ENCODE data around the gene SPATA6. TPM values are rescaled to one million over a fixed set of nuclear protein-coding genes. Genes with fewer than 3 reads are reported as not detected.
"Not testable (repeated sequence)": the region's sequence is repeated elsewhere in the genome, so short reads cannot be mapped to it uniquely, and the experiment has no call there.

Gene SPATA6
- polyA plus RNA-seq, 2 of the 4 experiments (the other 2 are of a cell fraction) = 2.3 to 3.5 TPM

DNA sequence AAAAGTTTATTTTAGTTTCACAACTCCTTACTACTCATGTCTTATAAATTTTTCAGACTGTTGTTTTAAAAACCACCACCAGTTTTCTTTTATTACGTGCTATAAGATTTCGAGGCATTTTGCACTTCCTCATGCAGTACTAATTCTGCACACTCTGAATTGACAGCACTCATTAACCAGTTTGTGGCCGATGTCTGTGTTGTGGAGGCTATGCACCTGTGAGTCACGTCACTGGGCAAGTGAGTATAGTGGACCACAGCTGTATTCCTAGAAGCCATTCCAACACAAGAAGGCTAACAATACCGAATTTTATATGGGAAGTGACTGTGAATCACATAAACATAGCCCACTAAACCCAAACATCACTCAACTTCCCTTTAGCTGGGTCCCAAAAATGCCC lies 21.0 kb upstream of the SPATA6 start:
- no peak for FAIRE-seq
- no peaks in the 10 kb centered on the region for H3K9me3 ChIP-seq
- no peak for ATAC-seq
- CTCF ChIA-PET = no interaction called here
- no peak overlapping the region for H3K4me2 ChIP-seq
- H3K4me1 ChIP-seq = no peaks in the 10 kb centered on the region
- H3K27ac ChIP-seq = no peak overlapping the region
- WGBS (ENCODE audit: missing lambda C conversion rate) = 33% methylated on average over 5 of the region's 5 CpGs
- POLR2A ChIA-PET = no interaction called here
- DNase-seq (ENCODE audit: low read depth in 1 of 2, low spot score in 1 of 2) = no peak
- TF ChIP-seq, protein P1, sequence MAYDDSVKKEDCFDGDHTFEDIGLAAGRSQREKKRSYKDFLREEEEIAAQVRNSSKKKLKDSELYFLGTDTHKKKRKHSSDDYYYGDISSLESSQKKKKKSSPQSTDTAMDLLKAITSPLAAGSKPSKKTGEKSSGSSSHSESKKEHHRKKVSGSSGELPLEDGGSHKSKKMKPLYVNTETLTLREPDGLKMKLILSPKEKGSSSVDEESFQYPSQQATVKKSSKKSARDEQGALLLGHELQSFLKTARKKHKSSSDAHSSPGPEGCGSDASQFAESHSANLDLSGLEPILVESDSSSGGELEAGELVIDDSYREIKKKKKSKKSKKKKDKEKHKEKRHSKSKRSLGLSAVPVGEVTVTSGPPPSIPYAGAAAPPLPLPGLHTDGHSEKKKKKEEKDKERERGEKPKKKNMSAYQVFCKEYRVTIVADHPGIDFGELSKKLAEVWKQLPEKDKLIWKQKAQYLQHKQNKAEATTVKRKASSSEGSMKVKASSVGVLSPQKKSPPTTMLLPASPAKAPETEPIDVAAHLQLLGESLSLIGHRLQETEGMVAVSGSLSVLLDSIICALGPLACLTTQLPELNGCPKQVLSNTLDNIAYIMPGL (CRISPR knock-in tag; IDR thresholded peaks at IDR 0.05; ENCODE audit: borderline replicate concordance) = no peak
- TF ChIP-seq, protein P2, sequence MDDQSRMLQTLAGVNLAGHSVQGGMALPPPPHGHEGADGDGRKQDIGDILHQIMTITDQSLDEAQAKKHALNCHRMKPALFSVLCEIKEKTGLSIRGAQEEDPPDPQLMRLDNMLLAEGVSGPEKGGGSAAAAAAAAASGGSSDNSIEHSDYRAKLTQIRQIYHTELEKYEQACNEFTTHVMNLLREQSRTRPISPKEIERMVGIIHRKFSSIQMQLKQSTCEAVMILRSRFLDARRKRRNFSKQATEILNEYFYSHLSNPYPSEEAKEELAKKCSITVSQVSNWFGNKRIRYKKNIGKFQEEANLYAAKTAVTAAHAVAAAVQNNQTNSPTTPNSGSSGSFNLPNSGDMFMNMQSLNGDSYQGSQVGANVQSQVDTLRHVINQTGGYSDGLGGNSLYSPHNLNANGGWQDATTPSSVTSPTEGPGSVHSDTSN (IDR thresholded peaks at IDR 0.05) = no peak
- TF ChIP-seq HOXA7 (CRISPR knock-in tag; IDR thresholded peaks at IDR 0.05) = no peak
- TF ChIP-seq TP53 (CRISPR knock-in tag; IDR thresholded peaks at IDR 0.05) = no peak
- no peak for TF ChIP-seq HOXB13 (CRISPR knock-in tag; IDR thresholded peaks at IDR 0.05; ENCODE audit: low read depth)
- TF ChIP-seq CBX2 (IDR thresholded peaks at IDR 0.05; ENCODE audit: borderline replicate concordance, low read depth) = no peak
- TF ChIP-seq NPAS2 (CRISPR knock-in tag; IDR thresholded peaks at IDR 0.05; ENCODE audit: borderline replicate concordance) = no peak
- TF ChIP-seq MAFK (IDR thresholded peaks at IDR 0.05; ENCODE audit: partially characterized antibody) = no peak
- TF ChIP-seq HEYL (CRISPR knock-in tag; IDR thresholded peaks at IDR 0.05) = no peak
- H3K4me3 ChIP-seq = no peak overlapping the region

DNA sequence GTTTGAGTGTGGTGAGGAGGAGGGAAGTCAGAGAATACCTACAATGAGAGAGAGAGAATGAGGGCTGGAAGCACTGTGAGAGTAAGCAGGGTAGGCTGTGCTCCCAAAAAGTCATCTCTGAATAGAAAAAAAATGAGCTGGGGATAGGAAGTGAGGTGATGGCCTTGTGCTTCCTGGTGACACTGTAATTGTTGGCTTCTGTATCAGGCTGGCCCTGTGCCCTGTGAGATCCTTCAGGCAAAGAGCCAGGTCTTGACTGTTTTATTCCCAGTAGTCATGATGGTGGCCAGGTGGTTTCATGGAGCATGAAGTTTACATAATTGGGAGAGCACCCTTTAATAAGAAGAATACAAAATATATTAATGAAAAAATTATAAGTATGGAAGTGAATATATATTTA lies 20.4 kb upstream of the SPATA6 start:
- ATAC-seq = no peak
- ChIA-PET CTCF (no interaction called here), POLR2A (no interaction called here)
- TF ChIP-seq, protein P3, sequence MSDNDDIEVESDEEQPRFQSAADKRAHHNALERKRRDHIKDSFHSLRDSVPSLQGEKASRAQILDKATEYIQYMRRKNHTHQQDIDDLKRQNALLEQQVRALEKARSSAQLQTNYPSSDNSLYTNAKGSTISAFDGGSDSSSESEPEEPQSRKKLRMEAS (IDR thresholded peaks at IDR 0.05) = no peak
- TF ChIP-seq RCOR1 (IDR thresholded peaks at IDR 0.05; ENCODE audit: low read depth, low read length) = no peak
- TF ChIP-seq HOXB13 (CRISPR knock-in tag; IDR thresholded peaks at IDR 0.05; ENCODE audit: low read depth) = no peak
- no peak for TF ChIP-seq RARB (CRISPR knock-in tag; IDR thresholded peaks at IDR 0.05)
- no peak for TF ChIP-seq KDM5A (IDR thresholded peaks at IDR 0.05)
- no peak overlapping the region for H3K4me2 ChIP-seq
- DNase-seq (ENCODE audit: low read depth in 1 of 2, low spot score in 1 of 2) = no peak
- H3K4me3 ChIP-seq = no peak overlapping the region
- no peaks in the 10 kb centered on the region for H3K9me3 ChIP-seq
- no peak for FAIRE-seq
- no peaks in the 10 kb centered on the region for H3K4me1 ChIP-seq
- H3K27ac ChIP-seq = no peak overlapping the region

DNA sequence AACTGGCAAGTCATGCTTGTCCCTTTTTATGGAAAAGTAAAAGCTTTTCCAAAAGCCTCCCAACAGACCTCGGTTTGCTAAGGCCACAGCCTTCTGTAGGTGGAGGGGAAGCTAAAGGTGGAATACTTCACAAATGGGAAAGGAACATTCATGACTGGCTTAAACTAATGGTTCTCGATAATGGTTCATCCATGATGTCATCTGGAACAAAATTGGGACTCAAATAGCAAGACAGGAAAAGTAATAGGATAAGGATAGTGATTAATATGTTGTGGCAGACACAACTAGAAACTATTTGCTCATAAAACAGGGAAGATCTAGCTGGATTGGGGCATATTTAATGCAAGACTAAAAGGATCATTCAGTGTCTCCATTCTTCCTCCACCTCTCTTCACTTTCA lies 16.7 kb upstream of the SPATA6 start:
- 12% methylated on average over 2 of the region's 2 CpGs for WGBS (ENCODE audit: missing lambda C conversion rate)
- Histone ChIP-seq H3K4me3 (no peak overlapping the region), H3K4me1 (no peaks in the 10 kb centered on the region), H3K9me3 (no peaks in the 10 kb centered on the region), H3K27ac (no peak overlapping the region), H3K4me2 (no peak overlapping the region)
- no peak for ATAC-seq
- no peak for TF ChIP-seq HOXB5 (CRISPR knock-in tag; IDR thresholded peaks at IDR 0.05)
- TF ChIP-seq, protein P3 (IDR thresholded peaks at IDR 0.05) = no peak
- TF ChIP-seq JUN (IDR thresholded peaks at IDR 0.05) = no peak
- TF ChIP-seq NPAS2 (CRISPR knock-in tag; IDR thresholded peaks at IDR 0.05; ENCODE audit: borderline replicate concordance) = no peak
- no peak for DNase-seq (ENCODE audit: low read depth in 1 of 2, low spot score in 1 of 2)
- FAIRE-seq = no peak
- POLR2A ChIA-PET = no interaction called here
- CTCF ChIA-PET = interaction anchor here (3.5 kb wide), 1 partner anchor 9 kb away, joined by 9 read pairs; no protein-coding TSS in a partner anchor

DNA sequence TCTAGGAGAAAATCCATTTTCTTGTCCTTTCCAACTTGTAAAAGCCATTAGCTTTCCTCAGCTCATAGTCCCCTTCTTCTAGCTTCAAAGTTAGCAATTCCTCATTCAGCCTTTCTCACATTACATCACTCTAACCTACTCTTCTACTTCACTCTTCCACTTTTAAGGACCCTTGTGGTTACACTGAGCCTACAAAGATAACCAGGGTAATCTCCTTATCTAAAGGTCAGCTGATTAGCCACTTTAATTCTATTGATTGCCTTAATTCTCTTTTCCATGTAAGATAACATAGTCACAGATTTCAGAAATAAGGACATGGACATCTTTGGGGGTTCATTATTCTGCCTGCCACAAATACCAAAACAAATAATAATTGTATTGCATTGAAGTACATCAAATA lies 8.5 kb upstream of the SPATA6 start:
- CTCF ChIA-PET = no interaction called here
- no peak overlapping the region for H3K4me2 ChIP-seq
- POLR2A ChIA-PET = no interaction called here
- no peak for DNase-seq (ENCODE audit: low read depth in 1 of 2, low spot score in 1 of 2)
- no peak for ATAC-seq
- no peaks in the 10 kb centered on the region; the same call in 2 of the 3 replicates for H3K9me3 ChIP-seq
- no peak overlapping the region for H3K4me3 ChIP-seq
- no peak for FAIRE-seq
- no peak for TF ChIP-seq MAZ (IDR thresholded peaks at IDR 0.05; ENCODE audit: borderline replicate concordance, low read depth, low read length)
- no peak for TF ChIP-seq CEBPB (IDR thresholded peaks at IDR 0.05)
- TF ChIP-seq, protein P2 (IDR thresholded peaks at IDR 0.05) = no peak
- TF ChIP-seq ZC3H11A (IDR thresholded peaks at IDR 0.05) = no peak
- no peak for TF ChIP-seq SREBF2 (IDR thresholded peaks at IDR 0.05)
- TF ChIP-seq JUN (IDR thresholded peaks at IDR 0.05) = no peak
- TF ChIP-seq NFE2L2 (conservative IDR thresholded peaks at IDR 0.05; ENCODE audit: low read length) = no peak
- no peaks in the 10 kb centered on the region for H3K4me1 ChIP-seq
- H3K27ac ChIP-seq = no peak overlapping the region

DNA sequence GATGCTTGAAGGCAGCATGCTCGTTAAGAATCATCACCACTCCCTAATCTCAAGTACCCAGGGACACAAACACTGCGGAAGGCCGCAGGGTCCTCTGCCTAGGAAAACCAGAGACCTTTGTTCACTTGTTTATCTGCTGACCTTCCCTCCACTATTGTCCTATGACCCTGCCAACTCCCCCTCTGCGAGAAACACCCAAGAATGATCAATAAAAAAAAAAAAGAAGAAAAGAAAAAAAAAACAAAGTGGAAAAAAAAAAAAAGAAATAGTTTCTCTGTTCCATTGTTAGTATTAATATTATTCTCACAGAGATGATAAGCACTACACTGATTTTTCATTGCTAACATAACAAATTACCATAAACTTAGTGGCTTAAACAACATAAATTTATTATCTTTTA lies 8.0 kb upstream of the SPATA6 start:
- H3K27ac ChIP-seq; H3K4me3 ChIP-seq; H3K4me2 ChIP-seq; CTCF ChIA-PET; H3K9me3 ChIP-seq; DNase-seq (ENCODE audit: low read depth in 1 of 2, low spot score in 1 of 2); FAIRE-seq; H3K4me1 ChIP-seq; ATAC-seq; POLR2A ChIA-PET: not testable (repeated sequence)
- 13% methylated on average over 2 of the region's 4 CpGs for WGBS (ENCODE audit: missing lambda C conversion rate)

Measured in A549 (cell line).